NB4 (cell line): ENCODE data around the gene NDST1.

Experiments
- CTCF ChIP-seq: IDR thresholded peaks from one replicate; pipeline ENCODE4 v1.5.1; 2012; ENCODE audit warnings: low read depth, low read length
- POLR2A ChIP-seq: IDR thresholded peaks from 2 replicates; pipeline ENCODE4 v1.6.1; 2011; ENCODE audit warnings: mild to moderate bottlenecking; ENCODE audit not compliant: insufficient read length; ENCODE audit errors: extremely low read depth

- TF ChIP-seq CTCF: no peak
- no peak for TF ChIP-seq POLR2A
These were observed 34.0 kb downstream of the NDST1 start for GRCh38 chr5:150541895-150542294.
